ENCODE data around the gene VRK1. TPM values are rescaled to one million over a fixed set of nuclear protein-coding genes. Genes with fewer than 3 reads are reported as not detected.

Gene VRK1
- total and polyA plus RNA-seq, 9 donors, result 7.8 to 31.7 (median 16.9) TPM

- intact Hi-C loops (cut with DNase I), result no loop called here
- Histone ChIP-seq H3K9me3 (no peaks in the 10 kb centered on the region), H3K36me3 (no peaks in the 10 kb centered on the region), H3K27ac (no peak overlapping the region), H3K27me3 (no peaks in the 10 kb centered on the region), H3K4me1 (ENCODE audit: insufficient read depth) (no peaks in the 10 kb centered on the region), H3K4me3 (no peak overlapping the region)
- 93 to 95% (median 95%) methylated on average over 8 of the region's 8 CpGs for WGBS, 3 donors
- no peak for DNase-seq
- no peak for TF ChIP-seq EP300 (IDR thresholded peaks at IDR 0.05)
Observed at GRCh38 chr14:96922986-96923385, 125.8 kb downstream of the VRK1 start.

- Histone ChIP-seq H3K9me3 (no peaks in the 10 kb centered on the region), H3K36me3 (no peaks in the 10 kb centered on the region), H3K27ac (no peak overlapping the region), H3K4me1 (ENCODE audit: insufficient read depth) (no peaks in the 10 kb centered on the region), H3K4me3 (no peak overlapping the region), H3K27me3 (no peaks in the 10 kb centered on the region)
- no peak for DNase-seq
- intact Hi-C loops (cut with DNase I), result no loop called here
- 79 to 90% (median 82%) methylated on average over 4 of the region's 4 CpGs for WGBS, 3 donors
- TF ChIP-seq POLR2A (IDR thresholded peaks at IDR 0.05) (no peak), CTCF (IDR thresholded peaks at IDR 0.05) (no peak), EP300 (IDR thresholded peaks at IDR 0.05) (no peak)
Observed at GRCh38 chr14:96925422-96925821, 128.2 kb downstream of the VRK1 start.

- no peaks in the 10 kb centered on the region for H3K36me3 ChIP-seq
- H3K27ac ChIP-seq, result no peak overlapping the region
- intact Hi-C loops (cut with DNase I), result no loop called here
- H3K4me3 ChIP-seq, result no peak overlapping the region
- H3K27me3 ChIP-seq, result no peaks in the 10 kb centered on the region
- WGBS, 3 donors, result 77 to 84% (median 80%) methylated on average over 8 of the region's 8 CpGs
- H3K9me3 ChIP-seq, result no peaks in the 10 kb centered on the region
- no peaks in the 10 kb centered on the region for H3K4me1 ChIP-seq (ENCODE audit: insufficient read depth)
- TF ChIP-seq EP300 (IDR thresholded peaks at IDR 0.05) (no peak), CTCF (IDR thresholded peaks at IDR 0.05) (no peak), POLR2A (IDR thresholded peaks at IDR 0.05) (no peak)
- DNase-seq, result no peak
Observed at GRCh38 chr14:96926001-96926400, 128.8 kb downstream of the VRK1 start.

- intact Hi-C loops (cut with DNase I), result no loop called here
- H3K36me3 ChIP-seq, result no peaks in the 10 kb centered on the region
- H3K27me3 ChIP-seq, result no peaks in the 10 kb centered on the region
- H3K4me3 ChIP-seq, result no peak overlapping the region
- no peak for TF ChIP-seq POLR2A (IDR thresholded peaks at IDR 0.05)
- TF ChIP-seq EP300 (IDR thresholded peaks at IDR 0.05), result no peak
- no peak for TF ChIP-seq CTCF (IDR thresholded peaks at IDR 0.05)
- WGBS, 3 donors, result 95 to 98% (median 96%) methylated on average over 3 of the region's 3 CpGs
- no peaks in the 10 kb centered on the region for H3K9me3 ChIP-seq
- H3K4me1 ChIP-seq (ENCODE audit: insufficient read depth), result no peaks in the 10 kb centered on the region
- DNase-seq, result no peak
- no peak overlapping the region for H3K27ac ChIP-seq
Observed at GRCh38 chr14:96928779-96929380, 131.7 kb downstream of the VRK1 start.

- no peak for TF ChIP-seq EP300 (IDR thresholded peaks at IDR 0.05)
- TF ChIP-seq POLR2A (IDR thresholded peaks at IDR 0.05), result no peak
- no peak for TF ChIP-seq CTCF (IDR thresholded peaks at IDR 0.05)
- WGBS, 3 donors, result 67 to 70% (median 69%) methylated on average over 10 of the region's 10 CpGs
- intact Hi-C loops (cut with DNase I), result no loop called here
- H3K4me3 ChIP-seq, result no peak overlapping the region
- no peaks in the 10 kb centered on the region for H3K9me3 ChIP-seq
- no peaks in the 10 kb centered on the region for H3K27me3 ChIP-seq
- H3K4me1 ChIP-seq (ENCODE audit: insufficient read depth), result no peaks in the 10 kb centered on the region
- no peak overlapping the region for H3K27ac ChIP-seq
- no peak for DNase-seq
- no peaks in the 10 kb centered on the region for H3K36me3 ChIP-seq
Observed at GRCh38 chr14:96929950-96930349, 132.8 kb downstream of the VRK1 start.

All from ovary (tissue), 9 donors.